NCI-H774 (cell line): Measurements from ENCODE around the gene SRCAP.

Experiments
- DNase-seq: peaks from one replicate; lab custom pipeline; 2025; lab: John Stamatoyannopoulos, UW

Gene SRCAP

GRCh38 chr16:30775392-30776188, 76.6 kb downstream of the SRCAP start:
- peak; percentile 68 for DNase-seq

GRCh38 chr16:30777591-30778297, 78.8 kb downstream of the SRCAP start:
- no peak for DNase-seq

GRCh38 chr16:30778549-30779244, 79.7 kb downstream of the SRCAP start:
- DNase-seq = no peak

GRCh38 chr16:30779596-30779995, 80.6 kb downstream of the SRCAP start:
- DNase-seq = no peak

- DNase-seq = no peak
Measured at GRCh38 chr16:30780021-30780420, 81.0 kb downstream of the SRCAP start.

- DNase-seq = no peak
Measured at GRCh38 chr16:30780549-30780948, 81.6 kb downstream of the SRCAP start.

GRCh38 chr16:30782486-30783279, 83.7 kb downstream of the SRCAP start:
- no peak for DNase-seq

GRCh38 chr16:30783280-30784109, 84.5 kb downstream of the SRCAP start:
- DNase-seq = no peak

GRCh38 chr16:30784215-30784614, 85.2 kb downstream of the SRCAP start:
- no peak for DNase-seq

- no peak for DNase-seq
Measured at GRCh38 chr16:30785126-30786106, 86.4 kb downstream of the SRCAP start.

GRCh38 chr16:30786115-30786935, 87.4 kb downstream of the SRCAP start:
- no peak for DNase-seq

GRCh38 chr16:30786936-30787612, 88.1 kb downstream of the SRCAP start, which contains the start of gene ZNF629:
Gene ZNF629 (minus strand): TSS chr16:30787205. CDS start chr16:30784482, 2,723 bp downstream.
- DNase-seq = peak; percentile 70

- no peak for DNase-seq
Measured at GRCh38 chr16:30787613-30788378, 88.8 kb downstream of the SRCAP start.
